H9 (cell line): ENCODE results near the gene ZMIZ1. TPM values are rescaled to one million over a fixed set of nuclear protein-coding genes. Genes with fewer than 3 reads are reported as not detected.
A peak's percentile ranks its signal among the peaks of the same experiment; 100 is the strongest.

Source experiments
- DNase-seq: peaks from one replicate; pipeline ENCODE4 v3.0.0-alpha.2; 2017
- H2AFZ ChIP-seq: one replicate; pipeline ENCODE4 v1.6.1; 2013; ENCODE audit warnings: mild to moderate bottlenecking, low read length, control low read depth, moderate library complexity
- H2AK5ac ChIP-seq: 2 replicates; pipeline ENCODE4 v1.6.1; 2013; ENCODE audit warnings: low read length, control low read depth, mixed read lengths; ENCODE audit not compliant: insufficient read length
- H2BK120ac ChIP-seq: one replicate; pipeline ENCODE4 v1.6.1; 2013; ENCODE audit warnings: low read depth, mild to moderate bottlenecking, low read length, control low read depth, inconsistent platforms; ENCODE audit not compliant: poor library complexity, severe bottlenecking
- H2BK12ac ChIP-seq: 2 replicates; pipeline ENCODE4 v1.6.1; 2013; ENCODE audit warnings: low read length, control low read depth, mixed read lengths, low read depth; ENCODE audit not compliant: insufficient read length
- H2BK15ac ChIP-seq: 2 replicates; pipeline ENCODE4 v1.6.1; 2013; ENCODE audit warnings: low read depth, low read length, control low read depth
- H2BK20ac ChIP-seq: one replicate; pipeline ENCODE4 v1.6.1; 2013; ENCODE audit warnings: low read depth, mild to moderate bottlenecking, low read length, control low read depth, inconsistent platforms; ENCODE audit not compliant: poor library complexity, severe bottlenecking
- H2BK5ac ChIP-seq: 2 replicates; pipeline ENCODE4 v1.6.1; 2013; ENCODE audit warnings: low read length, control low read depth, mixed read lengths; ENCODE audit not compliant: insufficient read length
- H3K14ac ChIP-seq: 2 replicates; pipeline ENCODE4 v1.6.1; 2013; ENCODE audit warnings: low read length, control low read depth; ENCODE audit not compliant: insufficient read depth
- H3K18ac ChIP-seq: 2 replicates; pipeline ENCODE4 v1.6.1; 2013; ENCODE audit warnings: low read depth, mild to moderate bottlenecking, mixed read lengths, low read length, control low read depth; ENCODE audit not compliant: insufficient read length
- H3K23ac ChIP-seq: 2 replicates; pipeline ENCODE4 v1.6.1; 2013; ENCODE audit warnings: low read length, control low read depth, mixed read lengths, low read depth; ENCODE audit not compliant: insufficient read length
- H3K23me2 ChIP-seq: 2 replicates; pipeline ENCODE4 v1.6.1; 2013; ENCODE audit warnings: low read depth, mild to moderate bottlenecking, mixed read lengths, low read length, control low read depth; ENCODE audit not compliant: insufficient read length, poor library complexity, severe bottlenecking
- H3K27ac ChIP-seq: 2 replicates; pipeline ENCODE4 v1.5.1; 2013; ENCODE audit warnings: low read length, control low read depth, mixed read lengths, low read depth; ENCODE audit not compliant: insufficient read length
- H3K27me3 ChIP-seq: 2 replicates; pipeline ENCODE4 v1.6.1; 2013; ENCODE audit warnings: low read length, control low read depth, inconsistent platforms; ENCODE audit not compliant: insufficient read depth
- H3K4ac ChIP-seq: 2 replicates; pipeline ENCODE4 v1.6.1; 2013; ENCODE audit warnings: low read depth, mild to moderate bottlenecking, control low read depth, inconsistent platforms, low read length, moderate library complexity
- H3K4me1 ChIP-seq: 2 replicates; pipeline ENCODE4 v1.6.1; 2013; ENCODE audit warnings: low read length, control low read depth, inconsistent platforms; ENCODE audit not compliant: insufficient read depth
- H3K4me2 ChIP-seq: 2 replicates; pipeline ENCODE4 v1.6.1; 2013; ENCODE audit warnings: low read length, control low read depth, mixed read lengths; ENCODE audit not compliant: insufficient read length, insufficient read depth
- H3K56ac ChIP-seq: 2 replicates; pipeline ENCODE4 v1.6.1; 2013; ENCODE audit warnings: low read depth, mild to moderate bottlenecking, mixed read lengths, low read length, control low read depth; ENCODE audit not compliant: insufficient read length
- H3K79me1 ChIP-seq: 2 replicates; pipeline ENCODE4 v1.6.1; 2013; ENCODE audit warnings: low read depth, mild to moderate bottlenecking, moderate library complexity, low read length, control low read depth, inconsistent platforms; ENCODE audit not compliant: insufficient read depth, poor library complexity, severe bottlenecking
- H3K79me2 ChIP-seq: 2 replicates; pipeline ENCODE4 v1.6.1; 2013; ENCODE audit warnings: low read length, control low read depth, inconsistent platforms; ENCODE audit not compliant: insufficient read depth
- H3K9ac ChIP-seq: 2 replicates; pipeline ENCODE4 v1.6.1; 2013; ENCODE audit warnings: low read length, control low read depth, mixed read lengths; ENCODE audit not compliant: insufficient read length; ENCODE audit errors: extremely low read depth
- H3K9me3 ChIP-seq: one replicate; pipeline ENCODE4 v1.6.1; 2013; ENCODE audit warnings: low read depth, low read length, inconsistent platforms; ENCODE audit not compliant: control insufficient read depth
- H3T11ph ChIP-seq: one replicate; pipeline ENCODE4 v1.6.1; 2013; ENCODE audit warnings: mild to moderate bottlenecking, low read length, control low read depth, inconsistent platforms
- H4K20me1 ChIP-seq: one replicate; pipeline ENCODE4 v1.6.1; 2013; ENCODE audit not compliant: control insufficient read depth, insufficient read length, insufficient read depth
- H4K5ac ChIP-seq: 2 replicates; pipeline ENCODE4 v1.6.1; 2013; ENCODE audit warnings: low read depth, mild to moderate bottlenecking, mixed read lengths, low read length, control low read depth; ENCODE audit not compliant: insufficient read length
- H4K8ac ChIP-seq: replicated peaks from 2 replicates; pipeline ENCODE4 v1.6.1; 2013; ENCODE audit warnings: low read length, control low read depth, mixed read lengths, low read depth; ENCODE audit not compliant: insufficient read length
- H4K91ac ChIP-seq: 2 replicates; pipeline ENCODE4 v1.6.1; 2013; ENCODE audit warnings: low read depth, mild to moderate bottlenecking, moderate library complexity, mixed read lengths, low read length, control low read depth; ENCODE audit not compliant: insufficient read length
- H3K27ac Mint-ChIP-seq, 3 experiments: 2 replicates in 2 of 3; 3 replicates in 1 of 3; pipeline ENCODE4 v1.8.0; 2020 to 2021; ENCODE audit warnings: mixed read lengths in 3 of 3, mild to moderate bottlenecking in 1 of 3, moderate library complexity in 1 of 3
- H3K27me3 Mint-ChIP-seq: 2 replicates; pipeline ENCODE4 v1.8.0; 2021; ENCODE audit warnings: low read depth, mild to moderate bottlenecking, moderate library complexity, mixed read lengths
- H3K36me3 Mint-ChIP-seq, 3 experiments: 2 replicates in 2 of 3; 3 replicates in 1 of 3; pipeline ENCODE4 v1.8.0; 2020 to 2021; ENCODE audit warnings: low read depth in 3 of 3, mixed read lengths in 3 of 3; ENCODE audit not compliant: insufficient read depth in 1 of 3
- H3K4me1 Mint-ChIP-seq, 2 experiments: 2 replicates each; pipeline ENCODE4 v1.8.0; 2020; ENCODE audit warnings: mixed read lengths in 2 of 2
- H3K4me3 Mint-ChIP-seq, 2 experiments: 2 replicates in 1 of 2; 3 replicates in 1 of 2; pipeline ENCODE4 v1.8.0; 2020 to 2021; ENCODE audit warnings: mild to moderate bottlenecking in 2 of 2, mixed read lengths in 2 of 2, moderate library complexity in 1 of 2
- H3K9me3 Mint-ChIP-seq, 2 experiments: 2 replicates in 1 of 2; 3 replicates in 1 of 2; pipeline ENCODE4 v1.8.0; 2020; ENCODE audit warnings: mild to moderate bottlenecking in 2 of 2, mixed read lengths in 2 of 2, moderate library complexity in 1 of 2
- CTCF ChIP-seq: fragments of 200-600 bp; sonication (generic); conservative IDR thresholded peaks from 3 replicates; pipeline ENCODE4 v1.8.0; 2021; ENCODE audit warnings: antibody characterized with exemption, mild to moderate bottlenecking
- WGBS: extraction: QIAGEN DNeasy Blood & Tissue Kit; methylation state at CpG from one replicate; pipeline ENCODE4 v1.1.7; 2013; ENCODE audit warnings: missing lambda C conversion rate, low lambda C conversion rate, mixed read lengths; ENCODE audit not compliant: insufficient read length; ENCODE audit errors: extremely low coverage; 5-methylcytosine and 5-hydroxymethylcytosine counted together
- total RNA-seq: library from RNA; stranded (reverse); gene quantifications from 2 replicates; pipeline ENCODE4 v1.2.1, GENCODE V29; 2021

ZMIZ1 gene
- total RNA-seq, 1 experiment from 2014 or later: 36.9 TPM

DNA sequence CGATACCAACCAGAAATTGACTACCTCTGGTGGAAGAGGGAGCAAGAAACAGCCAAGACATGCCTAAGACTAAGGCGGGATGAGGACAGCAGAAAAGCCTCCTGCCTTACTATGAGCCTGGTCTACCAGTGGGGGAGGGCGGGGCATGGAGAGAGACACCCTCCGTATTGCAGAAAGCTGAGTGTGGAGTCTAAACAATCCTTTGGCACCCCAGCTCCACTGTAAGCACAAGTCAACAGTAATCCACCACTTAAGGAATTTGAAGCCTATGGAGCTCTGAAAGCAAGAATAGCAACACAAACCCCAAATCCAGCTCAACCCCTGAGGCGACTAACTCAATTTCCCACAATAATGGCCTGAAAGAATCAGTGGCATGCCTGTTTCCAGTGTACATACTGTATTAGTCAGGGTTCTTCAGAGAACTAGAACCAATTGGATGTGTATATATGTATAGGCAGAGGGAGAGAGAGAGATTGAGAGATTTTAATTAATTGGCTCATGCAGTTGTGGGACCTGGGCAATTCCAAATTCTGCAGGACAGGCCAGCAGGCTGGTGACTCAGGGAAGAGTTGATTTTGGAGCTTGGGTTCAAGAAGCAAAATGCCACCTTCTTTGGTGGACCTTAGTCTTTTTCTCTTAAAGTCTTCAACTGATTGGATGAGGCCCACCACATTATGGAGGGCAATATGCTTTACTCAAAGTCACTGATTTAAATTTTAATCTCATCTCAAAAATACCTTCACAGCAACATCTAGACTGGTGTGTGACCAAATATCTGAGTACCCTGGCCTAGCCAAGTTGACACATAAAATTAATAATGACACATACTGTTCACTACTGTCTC, 292.0 kb downstream of the ZMIZ1 start:
- no peak overlapping the region for H3K23ac ChIP-seq
- no peak overlapping the region for H4K8ac ChIP-seq
- H3K56ac ChIP-seq: no peak overlapping the region
- no peak overlapping the region for H3T11ph ChIP-seq
- no peak overlapping the region for H2BK20ac ChIP-seq
- Mint-ChIP-seq H3K36me3 (peaks cover 7 to 15% (median 12%) of the 10 kb centered on the region in 3 experiments; a peak in 6 of 7 replicates), H3K4me1 (no peaks in the 10 kb centered on the region), H3K9me3 (peaks cover 0 to 4% of the 10 kb centered on the region in 2 experiments; a peak in 1 of 5 replicates), H3K4me3 (no peak overlapping the region), H3K27ac (no peak overlapping the region), H3K27me3 (peaks cover 13% of the 10 kb centered on the region)
- H3K14ac ChIP-seq: no peak overlapping the region
- H3K9me3 ChIP-seq: no peaks in the 10 kb centered on the region
- no peaks in the 10 kb centered on the region for H3K23me2 ChIP-seq
- no peaks in the 10 kb centered on the region for H3K79me2 ChIP-seq
- no CpG with 5 or more reads among the region's 5 CpGs for WGBS
- H3K4me1 ChIP-seq: no peaks in the 10 kb centered on the region
- H3K4ac ChIP-seq: no peak overlapping the region
- no peaks in the 10 kb centered on the region for H4K20me1 ChIP-seq
- H2BK120ac ChIP-seq: no peak overlapping the region
- no peak overlapping the region for H2AK5ac ChIP-seq
- no peak overlapping the region for H4K91ac ChIP-seq
- H2BK12ac ChIP-seq: no peak overlapping the region
- H3K18ac ChIP-seq: no peak overlapping the region
- H3K4me2 ChIP-seq: no peak overlapping the region
- peak; percentile 19 for DNase-seq
- no peak overlapping the region for H2BK5ac ChIP-seq
- no peak overlapping the region for H4K5ac ChIP-seq
- no peaks in the 10 kb centered on the region for H3K27me3 ChIP-seq
- no peak for TF ChIP-seq CTCF
- no peak overlapping the region for H2BK15ac ChIP-seq
- H3K27ac ChIP-seq: no peak overlapping the region
- no peak overlapping the region for H2AFZ ChIP-seq
- no peak overlapping the region for H3K9ac ChIP-seq
- H3K79me1 ChIP-seq: no peaks in the 10 kb centered on the region
